ENCODE data around the gene ZNF865. TPM values are rescaled to one million over a fixed set of nuclear protein-coding genes. Genes with fewer than 3 reads are reported as not detected.

The ZNF865 gene
- total RNA-seq, 1 donor from 2014 or later = 8.8 TPM

- Histone ChIP-seq H3K4me1 (peaks cover 50% of the 10 kb centered on the region), H3K36me3 (peaks cover 0 to 11% of the 10 kb centered on the region in 2 donors), H3K27ac (peak overlapping the region; percentile 85), H3K9me3 (no peaks in the 10 kb centered on the region), H3K27me3 (no peaks in the 10 kb centered on the region), H3K4me3 (peak overlapping the region; percentile 74 to 94)
- TF ChIP-seq POLR2A (IDR thresholded peaks at IDR 0.05) = no peak
- TF ChIP-seq CTCF (IDR thresholded peaks at IDR 0.05) = no peak
- no peak for TF ChIP-seq POLR2AphosphoS5 (IDR thresholded peaks at IDR 0.05; ENCODE audit: insufficient read depth in 1 of 2, low read depth in 1 of 2)
- intact Hi-C loops (cut with DNase I) = no loop called here
- DNase-seq (ENCODE audit: extremely low spot score in 2 of 2) = no peak
These were observed 41.7 kb downstream of the ZNF865 start for GRCh38 chr19:55646889-55647731.

GRCh38 chr19:55647732-55648584 is 42.5 kb downstream of the ZNF865 start, which contains the start of gene CCDC106:
CCDC106 (plus strand) TSS chr19:55648212; CDS start chr19:55649047, 835 bp downstream.
- Histone ChIP-seq H3K9me3 (no peaks in the 10 kb centered on the region), H3K36me3 (peaks cover 0 to 11% of the 10 kb centered on the region in 2 donors), H3K4me1 (peaks cover 45% of the 10 kb centered on the region), H3K27me3 (no peaks in the 10 kb centered on the region), H3K27ac (peak within 1 kb of the TSS; percentile 85), H3K4me3 (peak within 1 kb of the TSS; percentile 74 to 94)
- intact Hi-C loops (cut with DNase I) = no loop called here
- peak in 1 of 2 donors; percentile 27 for TF ChIP-seq POLR2AphosphoS5 (IDR thresholded peaks at IDR 0.05; ENCODE audit: insufficient read depth in 1 of 2, low read depth in 1 of 2)
- TF ChIP-seq POLR2A (IDR thresholded peaks at IDR 0.05) = no peak
- no peak for DNase-seq (ENCODE audit: extremely low spot score in 2 of 2)

- H3K9me3 ChIP-seq = no peaks in the 10 kb centered on the region
- DNase-seq (ENCODE audit: extremely low spot score in 2 of 2) = no peak
- H3K27ac ChIP-seq = peak overlapping the region; percentile 85
- peaks cover 0 to 11% of the 10 kb centered on the region in 2 donors for H3K36me3 ChIP-seq
- intact Hi-C loops (cut with DNase I) = no loop called here
- peaks cover 46% of the 10 kb centered on the region for H3K4me1 ChIP-seq
- H3K4me3 ChIP-seq = peak overlapping the region; percentile 74 to 94
- TF ChIP-seq POLR2A (IDR thresholded peaks at IDR 0.05) = no peak
- peak in 1 of 2 donors; percentile 22 for TF ChIP-seq POLR2AphosphoS5 (IDR thresholded peaks at IDR 0.05; ENCODE audit: insufficient read depth in 1 of 2, low read depth in 1 of 2)
- H3K27me3 ChIP-seq = no peaks in the 10 kb centered on the region
These were observed 43.3 kb downstream of the ZNF865 start for GRCh38 chr19:55648585-55649267.

- peak overlapping the region; percentile 74 to 94 for H3K4me3 ChIP-seq
- intact Hi-C loops (cut with DNase I) = no loop called here
- H3K27me3 ChIP-seq = no peaks in the 10 kb centered on the region
These were observed 44.0 kb downstream of the ZNF865 start for GRCh38 chr19:55649268-55650125.

More at GRCh38 chr19:55649268-55650125, 44.0 kb downstream of the ZNF865 start:
- Histone ChIP-seq H3K4me1 (peaks cover 39% of the 10 kb centered on the region), H3K9me3 (no peaks in the 10 kb centered on the region), H3K36me3 (peaks cover 0 to 11% of the 10 kb centered on the region in 2 donors), H3K27ac (no peak overlapping the region)
- no peak for TF ChIP-seq POLR2A (IDR thresholded peaks at IDR 0.05)
- TF ChIP-seq CTCF (IDR thresholded peaks at IDR 0.05) = no peak
- TF ChIP-seq POLR2AphosphoS5 (IDR thresholded peaks at IDR 0.05; ENCODE audit: insufficient read depth in 1 of 2, low read depth in 1 of 2) = no peak
- DNase-seq (ENCODE audit: extremely low spot score in 2 of 2) = no peak

Data from vagina (tissue), 2 donors.